ENCODE data around the gene MRPS31. TPM values are rescaled to one million over a fixed set of nuclear protein-coding genes. Genes with fewer than 3 reads are reported as not detected.

The MRPS31 gene
- total RNA-seq, 2 donors from 2014 or later = 32.0 to 38.7 TPM

- Mint-ChIP-seq H3K9me3 (no peaks in the 10 kb centered on the region), H3K4me1 (peaks cover 19% of the 10 kb centered on the region), H3K27ac (no peak overlapping the region), H3K4me3 (no peak overlapping the region), H3K36me3 (ENCODE audit: low read depth) (no peaks in the 10 kb centered on the region), H3K27me3 (ENCODE audit: insufficient read depth) (peaks cover 1% of the 10 kb centered on the region)
- no peak overlapping the region for H3K4me3 ChIP-seq (ENCODE audit: low read length)
- no peaks in the 10 kb centered on the region for H3K4me1 ChIP-seq (ENCODE audit: control insufficient read depth, insufficient read depth, low read length)
- no peaks in the 10 kb centered on the region for H3K27me3 ChIP-seq (ENCODE audit: control insufficient read depth, insufficient read depth, low read length, poor library complexity, severe bottlenecking)
- 90 to 96% methylated on average over 6 of the region's 6 CpGs for WGBS, 2 experiments (ENCODE audit: insufficient coverage in 1 of 2, insufficient read length in 1 of 2)
- no peak for DNase-seq
- no peak for TF ChIP-seq CTCF (conservative IDR thresholded peaks at IDR 0.05)
- H3K27ac ChIP-seq (ENCODE audit: low read depth, low read length) = no peak overlapping the region
- no peak overlapping the region for H3K9ac ChIP-seq (ENCODE audit: extremely low read depth, low read length, poor library complexity, severe bottlenecking)
- H3K36me3 ChIP-seq (ENCODE audit: control insufficient read depth, insufficient read depth, low read length) = no peaks in the 10 kb centered on the region
- no peaks in the 10 kb centered on the region for H3K9me3 ChIP-seq (ENCODE audit: control insufficient read depth, low read length)
Observed at GRCh38 chr13:40679480-40679985, 91.5 kb downstream of the MRPS31 start.

Small RNA genes lying within 50 kb of the gene (microRNA-seq; reads per million reads assigned to microRNA genes)
- gene MIR320D1 (ENCODE audit: borderline microRNAs expressed) (not detected), gene MIR621 (ENCODE audit: borderline microRNAs expressed) (not detected)

Other genes starting within 250 kb of the MRPS31 start
- 10 to 100 TPM; 20.1 to 29.7 TPM for gene FOXO1, start 104.5 kb downstream of the MRPS31 start, total RNA-seq
- gene SLC25A15, start 18.4 kb upstream of the MRPS31 start, total RNA-seq = 10 to 100 TPM; 23.2 to 36.9 TPM
- gene ELF1, start 248.1 kb upstream of the MRPS31 start, total RNA-seq = 10 to 100 TPM; 36.0 to 44.1 TPM

Measured in endodermal cell (in vitro differentiated cells).